Thyroid gland (tissue), 4 donors: ENCODE results near the gene A2ML1.

Experiments used
- POLR2A ChIP-seq, 2 donors: fragments of 450-650 bp; IDR thresholded peaks; one replicate each; pipeline ENCODE4 v1.6.1; 2017; ENCODE audit warnings: antibody characterized with exemption in 2 of 2, mild to moderate bottlenecking in 2 of 2, moderate library complexity in 1 of 2
- TF ChIP-seq, protein P1 (sequence below), 6 experiments: fragments of 200-600 bp in 3 of 6; fragments of 450-650 bp in 3 of 6; sonication (generic) in 3 of 6; IDR thresholded peaks; one replicate each; pipeline ENCODE4 v1.5.1; 2016 to 2019; ENCODE audit warnings: antibody characterized with exemption in 6 of 6, mild to moderate bottlenecking in 2 of 6, inconsistent platforms in 1 of 6, moderate library complexity in 1 of 6

DNA sequence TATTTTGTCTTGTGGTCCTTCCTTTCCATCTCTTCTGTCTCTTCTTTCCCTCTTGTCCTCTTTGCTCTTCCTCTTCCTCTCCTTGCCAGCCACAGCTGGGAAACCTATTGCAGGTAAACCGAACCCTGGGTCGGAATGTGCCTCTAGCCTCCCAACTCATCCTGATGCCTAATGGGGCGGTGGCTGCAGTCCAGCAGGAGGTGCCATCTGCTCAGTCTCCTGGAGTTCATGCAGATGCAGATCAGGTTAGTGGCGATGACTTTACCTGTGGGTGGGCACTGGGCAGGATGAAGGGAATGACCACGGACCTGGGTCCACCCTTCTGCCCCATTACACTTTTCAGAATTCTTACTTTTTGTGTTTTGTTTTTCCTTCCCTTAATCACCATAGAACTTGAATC is 100.1 kb downstream of the A2ML1 start:
- TF ChIP-seq, protein P1, sequence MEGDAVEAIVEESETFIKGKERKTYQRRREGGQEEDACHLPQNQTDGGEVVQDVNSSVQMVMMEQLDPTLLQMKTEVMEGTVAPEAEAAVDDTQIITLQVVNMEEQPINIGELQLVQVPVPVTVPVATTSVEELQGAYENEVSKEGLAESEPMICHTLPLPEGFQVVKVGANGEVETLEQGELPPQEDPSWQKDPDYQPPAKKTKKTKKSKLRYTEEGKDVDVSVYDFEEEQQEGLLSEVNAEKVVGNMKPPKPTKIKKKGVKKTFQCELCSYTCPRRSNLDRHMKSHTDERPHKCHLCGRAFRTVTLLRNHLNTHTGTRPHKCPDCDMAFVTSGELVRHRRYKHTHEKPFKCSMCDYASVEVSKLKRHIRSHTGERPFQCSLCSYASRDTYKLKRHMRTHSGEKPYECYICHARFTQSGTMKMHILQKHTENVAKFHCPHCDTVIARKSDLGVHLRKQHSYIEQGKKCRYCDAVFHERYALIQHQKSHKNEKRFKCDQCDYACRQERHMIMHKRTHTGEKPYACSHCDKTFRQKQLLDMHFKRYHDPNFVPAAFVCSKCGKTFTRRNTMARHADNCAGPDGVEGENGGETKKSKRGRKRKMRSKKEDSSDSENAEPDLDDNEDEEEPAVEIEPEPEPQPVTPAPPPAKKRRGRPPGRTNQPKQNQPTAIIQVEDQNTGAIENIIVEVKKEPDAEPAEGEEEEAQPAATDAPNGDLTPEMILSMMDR (IDR thresholded peaks at IDR 0.05): no peak
- TF ChIP-seq POLR2A (IDR thresholded peaks at IDR 0.05): no peak
